Measurements from ENCODE around the gene PKIB. TPM values are rescaled to one million over a fixed set of nuclear protein-coding genes. Genes with fewer than 3 reads are reported as not detected.

PKIB gene
- total and polyA plus RNA-seq, 3 donors from 2014 or later: 1.4 to 5.0 (median 3.3) TPM

- intact Hi-C loops (cut with DNase I; ENCODE audit: low total_unique reads): no loop called here
- no peaks in the 10 kb centered on the region for H3K36me3 ChIP-seq (ENCODE audit: low read depth, missing control alignments)
- no peak overlapping the region for H3K4me3 ChIP-seq
- H3K9me3 ChIP-seq: no peaks in the 10 kb centered on the region
- no peaks in the 10 kb centered on the region for H3K4me1 ChIP-seq
- no peaks in the 10 kb centered on the region for H3K27me3 ChIP-seq
- TF ChIP-seq POLR2A (IDR thresholded peaks at IDR 0.05) (no peak), CTCF (IDR thresholded peaks at IDR 0.05) (no peak)
- DNase-seq: no peak
- 44 to 63% methylated on average over 4 of the region's 4 CpGs for WGBS, 2 donors
- H3K27ac ChIP-seq: no peak overlapping the region
Measured at GRCh38 chr6:122622479-122622878, 12.3 kb downstream of the PKIB start.

- H3K27ac ChIP-seq: no peak overlapping the region
- intact Hi-C loops (cut with DNase I; ENCODE audit: low total_unique reads): no loop called here
- TF ChIP-seq POLR2A (IDR thresholded peaks at IDR 0.05) (no peak), CTCF (IDR thresholded peaks at IDR 0.05) (no peak)
- no peaks in the 10 kb centered on the region for H3K27me3 ChIP-seq
- no peaks in the 10 kb centered on the region for H3K9me3 ChIP-seq
- no peaks in the 10 kb centered on the region for H3K4me1 ChIP-seq
- DNase-seq: no peak
- no peaks in the 10 kb centered on the region for H3K36me3 ChIP-seq (ENCODE audit: low read depth, missing control alignments)
- H3K4me3 ChIP-seq: no peak overlapping the region
Measured at GRCh38 chr6:122623279-122623678, 13.1 kb downstream of the PKIB start.

GRCh38 chr6:122624853-122625252, 14.6 kb downstream of the PKIB start:
- DNase-seq: no peak
- WGBS, 2 donors: 88 to 91% methylated on average over 2 of the region's 2 CpGs
- Histone ChIP-seq H3K4me1 (no peaks in the 10 kb centered on the region), H3K36me3 (ENCODE audit: low read depth, missing control alignments) (no peaks in the 10 kb centered on the region), H3K4me3 (no peak overlapping the region), H3K9me3 (no peaks in the 10 kb centered on the region), H3K27ac (no peak overlapping the region), H3K27me3 (no peaks in the 10 kb centered on the region)
- TF ChIP-seq POLR2A (IDR thresholded peaks at IDR 0.05): no peak
- TF ChIP-seq CTCF (IDR thresholded peaks at IDR 0.05): no peak
- intact Hi-C loops (cut with DNase I; ENCODE audit: low total_unique reads): no loop called here

GRCh38 chr6:122628714-122629113, 18.5 kb downstream of the PKIB start:
- Histone ChIP-seq H3K27me3 (no peaks in the 10 kb centered on the region), H3K4me3 (no peak overlapping the region), H3K27ac (no peak overlapping the region), H3K9me3 (no peaks in the 10 kb centered on the region), H3K4me1 (no peaks in the 10 kb centered on the region), H3K36me3 (ENCODE audit: low read depth, missing control alignments) (no peaks in the 10 kb centered on the region)
- 69 to 78% methylated on average over 1 of the region's 1 CpG for WGBS, 2 donors
- TF ChIP-seq POLR2A (IDR thresholded peaks at IDR 0.05) (no peak), CTCF (IDR thresholded peaks at IDR 0.05) (no peak)
- DNase-seq: no peak
- intact Hi-C loops (cut with DNase I; ENCODE audit: low total_unique reads): no loop called here

- Histone ChIP-seq H3K9me3 (no peaks in the 10 kb centered on the region), H3K4me1 (no peaks in the 10 kb centered on the region), H3K27ac (no peak overlapping the region), H3K27me3 (no peaks in the 10 kb centered on the region), H3K4me3 (no peak overlapping the region), H3K36me3 (ENCODE audit: low read depth, missing control alignments) (no peaks in the 10 kb centered on the region)
- 69 to 84% methylated on average over 3 of the region's 3 CpGs for WGBS, 2 donors
- DNase-seq: no peak
- intact Hi-C loops (cut with DNase I; ENCODE audit: low total_unique reads): no loop called here
- no peak for TF ChIP-seq CTCF (IDR thresholded peaks at IDR 0.05)
- TF ChIP-seq POLR2A (IDR thresholded peaks at IDR 0.05): no peak
Measured at GRCh38 chr6:122631571-122632249, 21.5 kb downstream of the PKIB start.

Measured in testis (tissue), 3 donors.